Measurements from ENCODE around the gene MRPL55. TPM values are rescaled to one million over a fixed set of nuclear protein-coding genes. Genes with fewer than 3 reads are reported as not detected.

MRPL55 gene
- total RNA-seq (2022) (63.7 and 69.9 TPM in 2 replicates), Bru-seq, nascent RNA (percentile 72 among the genes with signal in this experiment), BruChase-seq, experiment 1, labeled RNA remaining after a 2-hour chase (percentile 69 among the genes with signal in this experiment), BruChase-seq, experiment 2, labeled RNA remaining after a 6-hour chase (percentile 79 among the genes with signal in this experiment)
- long read RNA-seq, transcript MRPL55-225 (2 exons, 848 nt): minor isoform, 5 of 85 reads
- long read RNA-seq, transcript MRPL55-204 (4 exons, 661 nt): major isoform, 13 of 85 reads
- long read RNA-seq, transcript MRPL55-203 (5 exons, 744 nt): minor isoform, 12 of 85 reads
- long read RNA-seq, transcript MRPL55-201 (5 exons, 632 nt): minor isoform, 7 of 85 reads
- long read RNA-seq, partial matches to known transcripts: 2 of 85 reads
- long read RNA-seq, other reads (novel, unspliced or antisense): 36 of 85 reads

DNA sequence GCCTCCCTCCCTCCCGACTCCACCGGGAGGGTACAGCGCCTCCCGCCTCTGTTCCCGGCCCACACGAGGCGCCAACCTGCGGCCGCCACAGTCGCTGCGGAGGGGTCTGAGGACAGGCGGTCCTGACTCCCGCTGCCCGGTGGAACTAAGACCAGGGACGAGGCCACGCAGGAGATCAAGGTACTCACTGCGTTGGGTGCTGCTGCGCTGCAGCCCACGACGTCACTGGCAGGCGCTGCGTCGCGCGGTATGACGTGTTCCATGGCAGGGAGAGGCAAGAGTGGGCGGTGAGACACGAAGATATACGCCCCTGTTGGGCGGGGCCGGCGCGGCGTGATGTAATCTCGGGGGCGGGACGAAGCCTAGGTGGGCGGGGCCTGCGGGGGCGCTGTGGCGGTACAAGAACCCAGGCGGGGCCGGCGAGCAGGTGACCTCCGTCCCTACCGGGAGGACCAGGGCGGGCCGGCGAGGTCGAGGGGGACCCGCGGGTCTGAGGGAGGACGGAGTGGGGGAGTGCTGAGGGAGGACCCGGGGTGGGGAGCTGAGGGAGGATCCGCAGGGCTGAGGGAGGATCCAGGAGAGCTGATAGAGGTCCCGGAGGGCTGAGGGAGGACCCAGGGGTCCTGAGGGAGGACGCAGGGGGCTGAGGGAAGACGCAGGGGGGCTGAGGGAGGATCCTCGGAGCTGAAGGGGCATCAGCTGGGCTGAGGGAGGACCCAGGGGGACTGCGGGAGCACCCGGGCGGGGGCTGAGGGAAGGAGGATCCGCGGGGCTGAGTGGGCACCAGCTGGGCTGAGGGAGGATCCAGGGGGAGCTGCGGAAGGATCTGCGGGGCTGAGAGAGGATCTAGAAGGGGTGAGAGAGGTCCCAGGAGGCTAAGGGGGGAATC lies at the start of gene MRPL55:
TSS of gene MRPL55 (minus strand) at position 227 of the 889 bp plus-strand sequence. CDS start 1,039 bp downstream, outside the sequence.
- intact Hi-C loops (cut with micrococcal nuclease; ENCODE audit: unreplicated experiment): loop anchor here (1.0 to 10.0 kb wide), 3 partner anchors 27 to 625 kb away; partner anchors contain the start of genes ARF1 and IBA57
- no peaks in the 10 kb centered on the region for H3K9me3 ChIP-seq
- no TSS peak for BruUV-seq (replicated peaks)
- H3K4me3 Mint-ChIP-seq (ENCODE audit: unreplicated experiment): peak within 1 kb of the TSS; percentile 99
- H3K36me3 Mint-ChIP-seq (ENCODE audit: insufficient read depth, unreplicated experiment): peaks cover 26% of the 10 kb centered on the region
- H3K36me3 ChIP-seq (ENCODE audit: control insufficient read depth, insufficient read depth, low read length): no peaks in the 10 kb centered on the region
- peak within 1 kb of the TSS; percentile 100 for H3K27ac Mint-ChIP-seq (ENCODE audit: unreplicated experiment)
- H3K9me3 Mint-ChIP-seq (ENCODE audit: unreplicated experiment): no peaks in the 10 kb centered on the region
- POLR2A ChIA-PET: interaction anchor here (0.6 to 1.4 kb wide), 6 partner anchors 12 to 56 kb away, joined by 3 to 18 read pairs (median 8); partner anchors contain the start of genes ARF1, GUK1 and IBA57
- TF ChIP-seq, protein P1, sequence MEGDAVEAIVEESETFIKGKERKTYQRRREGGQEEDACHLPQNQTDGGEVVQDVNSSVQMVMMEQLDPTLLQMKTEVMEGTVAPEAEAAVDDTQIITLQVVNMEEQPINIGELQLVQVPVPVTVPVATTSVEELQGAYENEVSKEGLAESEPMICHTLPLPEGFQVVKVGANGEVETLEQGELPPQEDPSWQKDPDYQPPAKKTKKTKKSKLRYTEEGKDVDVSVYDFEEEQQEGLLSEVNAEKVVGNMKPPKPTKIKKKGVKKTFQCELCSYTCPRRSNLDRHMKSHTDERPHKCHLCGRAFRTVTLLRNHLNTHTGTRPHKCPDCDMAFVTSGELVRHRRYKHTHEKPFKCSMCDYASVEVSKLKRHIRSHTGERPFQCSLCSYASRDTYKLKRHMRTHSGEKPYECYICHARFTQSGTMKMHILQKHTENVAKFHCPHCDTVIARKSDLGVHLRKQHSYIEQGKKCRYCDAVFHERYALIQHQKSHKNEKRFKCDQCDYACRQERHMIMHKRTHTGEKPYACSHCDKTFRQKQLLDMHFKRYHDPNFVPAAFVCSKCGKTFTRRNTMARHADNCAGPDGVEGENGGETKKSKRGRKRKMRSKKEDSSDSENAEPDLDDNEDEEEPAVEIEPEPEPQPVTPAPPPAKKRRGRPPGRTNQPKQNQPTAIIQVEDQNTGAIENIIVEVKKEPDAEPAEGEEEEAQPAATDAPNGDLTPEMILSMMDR (IDR thresholded peaks at IDR 0.05; ENCODE audit: insufficient read depth in 1 of 2, low read depth in 1 of 2, low read length in 1 of 2, severe bottlenecking in 1 of 2, unreplicated experiment in 1 of 2): no peak
- CTCF ChIA-PET: interaction anchor here (0.6 to 2.4 kb wide), 5 partner anchors 22 to 110 kb away, joined by 3 to 23 read pairs (median 4); partner anchors contain the start of gene IBA57
- no peaks in the 10 kb centered on the region for H3K27me3 Mint-ChIP-seq (ENCODE audit: insufficient read depth, unreplicated experiment)
- peaks cover 12% of the 10 kb centered on the region for H3K4me1 Mint-ChIP-seq (ENCODE audit: low read depth, unreplicated experiment)
- H3K4me3 ChIP-seq (ENCODE audit: low read depth, low read length): peak within 1 kb of the TSS; percentile 94
- peaks cover 14% of the 10 kb centered on the region for H3K4me1 ChIP-seq
- no peaks in the 10 kb centered on the region for H3K27me3 ChIP-seq (replicated peaks; ENCODE audit: control insufficient read depth, insufficient read depth, low read length)
- peak; percentile 98 for DNase-seq

DNA sequence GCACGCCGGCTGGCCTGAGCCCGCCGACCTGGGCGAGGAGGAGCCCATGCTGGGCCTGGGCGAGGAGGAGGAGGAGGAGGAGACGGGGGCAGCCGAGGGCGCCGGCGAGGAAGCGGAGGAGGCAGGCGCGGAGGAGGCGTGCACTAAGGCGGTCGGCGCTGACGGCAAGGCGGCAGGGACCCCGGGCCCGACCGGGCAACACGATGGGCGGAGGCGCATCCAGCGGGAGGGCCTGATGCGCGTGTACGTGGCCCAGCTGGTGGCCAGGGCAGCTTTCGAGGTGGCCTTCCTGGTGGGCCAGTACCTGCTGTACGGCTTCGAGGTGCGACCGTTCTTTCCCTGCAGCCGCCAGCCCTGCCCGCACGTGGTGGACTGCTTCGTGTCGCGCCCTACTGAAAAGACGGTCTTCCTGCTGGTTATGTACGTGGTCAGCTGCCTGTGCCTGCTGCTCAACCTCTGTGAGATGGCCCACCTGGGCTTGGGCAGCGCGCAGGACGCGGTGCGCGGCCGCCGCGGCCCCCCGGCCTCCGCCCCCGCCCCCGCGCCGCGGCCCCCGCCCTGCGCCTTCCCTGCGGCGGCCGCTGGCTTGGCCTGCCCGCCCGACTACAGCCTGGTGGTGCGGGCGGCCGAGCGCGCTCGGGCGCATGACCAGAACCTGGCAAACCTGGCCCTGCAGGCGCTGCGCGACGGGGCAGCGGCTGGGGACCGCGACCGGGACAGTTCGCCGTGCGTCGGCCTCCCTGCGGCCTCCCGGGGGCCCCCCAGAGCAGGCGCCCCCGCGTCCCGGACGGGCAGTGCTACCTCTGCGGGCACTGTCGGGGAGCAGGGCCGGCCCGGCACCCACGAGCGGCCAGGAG lies 49.3 kb upstream of the MRPL55 start:
- no peak for DNase-seq
- ChIA-PET POLR2A (no interaction called here), CTCF (no interaction called here)
- H3K9me3 Mint-ChIP-seq (ENCODE audit: unreplicated experiment): no peaks in the 10 kb centered on the region
- Histone ChIP-seq H3K36me3 (ENCODE audit: control insufficient read depth, insufficient read depth, low read length) (no peaks in the 10 kb centered on the region), H3K9me3 (no peaks in the 10 kb centered on the region), H3K4me1 (peaks cover 11% of the 10 kb centered on the region), H3K4me3 (ENCODE audit: low read depth, low read length) (no peak overlapping the region), H3K27me3 (replicated peaks; ENCODE audit: control insufficient read depth, insufficient read depth, low read length) (no peaks in the 10 kb centered on the region)
- TF ChIP-seq, protein P1 (IDR thresholded peaks at IDR 0.05; ENCODE audit: insufficient read depth in 1 of 2, low read depth in 1 of 2, low read length in 1 of 2, severe bottlenecking in 1 of 2, unreplicated experiment in 1 of 2): no peak
- no peak overlapping the region for H3K4me3 Mint-ChIP-seq (ENCODE audit: unreplicated experiment)
- no peaks in the 10 kb centered on the region for H3K27me3 Mint-ChIP-seq (ENCODE audit: insufficient read depth, unreplicated experiment)
- intact Hi-C loops (cut with micrococcal nuclease; ENCODE audit: unreplicated experiment): no loop called here
- H3K27ac Mint-ChIP-seq (ENCODE audit: unreplicated experiment): no peak overlapping the region
- H3K36me3 Mint-ChIP-seq (ENCODE audit: insufficient read depth, unreplicated experiment): peaks cover 5% of the 10 kb centered on the region
- H3K4me1 Mint-ChIP-seq (ENCODE audit: low read depth, unreplicated experiment): no peaks in the 10 kb centered on the region
- no TSS peak for BruUV-seq (replicated peaks)

All from Caco-2 (cell line).